HG02938 (cell line): ENCODE measurements around the gene FTCD.

Experiments
- ATAC-seq: cut with Tn5 transposase; IDR thresholded peaks from one replicate; pipeline ENCODE4 v1.9.1; 2021; ENCODE audit warnings: mild to moderate bottlenecking, moderate library complexity; ENCODE audit not compliant: unreplicated experiment

Gene FTCD

GRCh38 chr21:46093668-46094400 lies 61.5 kb downstream of the FTCD start:
- ATAC-seq, result no peak

GRCh38 chr21:46092811-46093667 lies 62.3 kb downstream of the FTCD start:
- ATAC-seq, result no peak

GRCh38 chr21:46092026-46092764 lies 63.2 kb downstream of the FTCD start:
- ATAC-seq, result no peak

GRCh38 chr21:46091631-46092025 lies 63.8 kb downstream of the FTCD start:
- no peak for ATAC-seq

- ATAC-seq, result no peak
Observed at GRCh38 chr21:46091118-46091517, 64.3 kb downstream of the FTCD start.

- ATAC-seq, result no peak
Observed at GRCh38 chr21:46089285-46089684, 66.1 kb downstream of the FTCD start.

- ATAC-seq, result no peak
Observed at GRCh38 chr21:46088189-46088588, 67.2 kb downstream of the FTCD start.

- ATAC-seq, result no peak
Observed at GRCh38 chr21:46087641-46088040, 67.7 kb downstream of the FTCD start.
